HG03139 (cell line): ENCODE results near the gene HLA-DPB1.
"Not testable (repeated sequence)": the region's sequence is repeated elsewhere in the genome, so short reads cannot be mapped to it uniquely, and the experiment has no call there.

Experiments
- ATAC-seq: cut with Tn5 transposase; IDR thresholded peaks from one replicate; pipeline ENCODE4 v1.9.1; 2021; ENCODE audit not compliant: unreplicated experiment

HLA-DPB1 gene

DNA sequence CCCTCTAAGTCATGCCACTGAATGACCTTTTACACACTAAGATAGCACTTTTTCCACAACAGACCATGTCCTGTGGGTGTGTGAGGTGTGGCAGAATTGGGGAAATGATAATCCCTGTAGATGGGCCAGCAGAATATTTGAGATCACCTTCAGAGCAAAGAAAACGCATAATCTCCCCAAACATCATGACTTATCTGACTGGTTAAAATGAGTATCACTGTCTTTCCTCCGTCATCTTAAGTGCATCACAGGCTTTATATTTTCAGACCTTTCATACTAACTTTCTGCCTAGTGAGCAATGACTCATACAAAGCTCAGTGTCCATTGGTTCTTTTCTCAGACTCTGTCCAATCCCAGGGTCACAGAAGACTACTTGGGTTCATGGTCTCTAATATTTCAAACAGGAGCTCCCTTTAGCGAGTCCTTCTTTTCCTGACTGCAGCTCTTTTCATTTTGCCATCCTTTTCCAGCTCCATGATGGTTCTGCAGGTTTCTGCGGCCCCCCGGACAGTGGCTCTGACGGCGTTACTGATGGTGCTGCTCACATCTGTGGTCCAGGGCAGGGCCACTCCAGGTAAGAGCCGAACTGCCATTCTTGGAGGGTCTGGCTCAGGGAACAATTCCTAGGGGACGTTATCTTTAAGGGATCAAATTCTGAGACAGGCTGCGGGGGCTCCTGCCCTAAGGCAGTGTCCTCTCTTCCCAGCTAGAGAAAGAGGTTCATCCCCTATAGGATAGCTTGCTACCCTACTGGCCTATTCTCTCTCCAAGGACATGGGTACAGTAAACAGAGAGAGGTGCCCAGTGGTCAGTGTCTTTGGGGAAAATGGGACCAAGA, at the start of gene HLA-DPB1:
Gene HLA-DPB1, plus strand, starts transcription at position 423 of the 838 bp plus-strand sequence. Its CDS starts 52 bp downstream, at position 475.
- peak; percentile 63 for ATAC-seq

DNA sequence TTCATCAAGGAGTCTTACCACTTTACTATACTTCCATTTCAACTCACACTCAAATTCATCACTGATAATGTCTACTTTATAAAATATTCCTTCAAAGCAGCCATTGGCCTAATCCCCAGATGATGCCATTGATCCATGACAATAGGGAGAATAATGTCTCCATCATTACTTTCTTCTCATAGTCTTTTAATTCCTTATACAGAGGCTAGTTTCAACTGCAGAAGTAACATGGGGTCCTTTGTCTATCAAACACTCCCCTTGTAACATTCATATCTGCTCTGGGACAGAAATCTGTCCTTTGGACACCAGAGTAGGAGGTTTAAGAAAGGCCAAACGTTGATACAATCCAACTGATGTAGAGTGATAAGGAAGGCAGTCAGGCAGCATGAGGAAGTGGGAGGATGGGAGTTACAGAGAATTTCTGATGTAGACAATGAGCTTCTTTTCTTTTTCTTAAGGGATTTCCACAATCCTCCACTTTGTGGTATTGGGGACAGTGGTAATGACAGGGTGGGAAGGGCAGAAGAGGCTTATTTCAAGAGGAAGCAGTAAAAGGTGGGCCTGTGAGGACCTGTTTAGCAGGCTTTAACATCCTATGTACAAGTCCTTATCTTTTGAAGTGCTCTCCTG, 47.5 kb upstream of the HLA-DPB1 start:
- ATAC-seq: no peak

DNA sequence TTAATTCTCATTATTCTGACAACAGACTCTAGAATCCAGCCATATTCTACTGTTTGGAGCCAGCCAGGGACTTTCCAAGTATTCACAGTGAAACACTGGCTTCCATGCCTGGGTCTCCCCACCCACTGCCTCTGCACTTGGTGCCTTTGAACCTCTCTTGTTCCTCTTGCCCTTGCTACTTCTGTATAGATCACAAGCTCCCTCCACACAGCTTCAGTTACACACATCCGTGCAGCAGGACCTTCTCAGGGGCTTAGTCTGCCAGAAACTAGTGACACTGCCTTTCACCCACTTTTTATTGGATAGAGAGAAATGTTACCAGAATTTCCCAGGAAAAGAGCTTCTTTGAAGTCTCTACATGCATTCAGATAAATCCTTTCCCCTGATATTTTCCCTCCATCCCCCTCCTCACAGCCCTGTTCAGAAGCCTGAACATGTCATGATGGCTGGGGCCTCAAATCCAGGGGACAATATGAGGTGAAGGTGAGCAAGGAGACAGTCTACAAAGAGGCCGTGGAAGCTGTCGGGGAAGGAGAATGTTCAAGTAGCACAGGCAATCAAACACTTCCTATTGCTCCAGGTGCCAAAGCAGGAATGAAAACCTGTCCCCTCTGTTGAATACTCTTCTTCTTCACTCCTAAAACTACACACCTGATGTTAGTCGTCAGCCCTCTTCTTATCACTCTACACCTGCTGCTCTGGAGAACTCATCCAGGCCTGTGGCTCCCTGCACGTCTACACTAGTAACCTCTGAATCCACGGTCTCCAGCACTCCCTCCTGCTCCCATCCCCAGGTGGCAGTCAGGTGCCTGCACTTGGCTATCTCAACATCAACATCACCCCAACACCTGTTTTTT, 46.2 kb upstream of the HLA-DPB1 start:
- ATAC-seq: peak; percentile 52

DNA sequence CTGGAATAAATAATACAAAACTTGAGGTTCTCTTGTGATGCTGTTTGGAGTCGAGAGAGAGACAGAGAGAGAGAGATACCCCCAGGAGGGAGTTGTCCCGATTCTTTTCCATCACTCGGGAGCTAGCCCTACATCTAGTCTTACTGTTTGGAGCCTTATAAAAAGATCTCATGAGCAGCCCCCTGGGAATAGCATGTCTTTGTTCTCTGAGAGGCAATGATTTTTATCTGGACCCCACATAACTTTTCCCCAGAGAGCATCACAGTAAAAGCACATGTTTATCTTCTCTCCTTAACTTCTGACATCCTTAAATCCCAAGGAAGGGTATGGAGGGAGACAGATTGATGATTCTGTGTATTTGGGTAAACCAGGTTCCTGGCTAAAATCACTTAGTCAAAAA, 45.5 kb upstream of the HLA-DPB1 start:
- no peak for ATAC-seq

DNA sequence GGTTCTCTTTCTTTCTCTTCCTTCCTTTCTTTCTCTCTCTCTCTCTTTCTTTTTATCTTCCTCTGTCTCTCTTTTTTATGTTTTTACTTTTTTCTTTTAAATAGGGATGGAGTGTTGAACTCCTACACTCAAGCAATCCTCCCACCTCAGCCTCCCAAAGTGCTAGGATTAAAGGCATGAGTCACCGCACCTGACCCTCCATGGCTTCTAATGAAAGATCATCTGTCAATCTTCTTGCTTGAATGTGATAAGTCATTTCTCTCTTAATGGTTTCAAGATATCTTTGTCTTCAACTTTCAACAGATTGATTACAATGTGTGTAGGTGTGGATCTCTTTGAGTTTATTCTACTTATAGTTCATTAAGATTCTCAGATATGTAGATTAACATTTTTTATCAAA, 41.2 kb upstream of the HLA-DPB1 start:
- ATAC-seq: no peak

DNA sequence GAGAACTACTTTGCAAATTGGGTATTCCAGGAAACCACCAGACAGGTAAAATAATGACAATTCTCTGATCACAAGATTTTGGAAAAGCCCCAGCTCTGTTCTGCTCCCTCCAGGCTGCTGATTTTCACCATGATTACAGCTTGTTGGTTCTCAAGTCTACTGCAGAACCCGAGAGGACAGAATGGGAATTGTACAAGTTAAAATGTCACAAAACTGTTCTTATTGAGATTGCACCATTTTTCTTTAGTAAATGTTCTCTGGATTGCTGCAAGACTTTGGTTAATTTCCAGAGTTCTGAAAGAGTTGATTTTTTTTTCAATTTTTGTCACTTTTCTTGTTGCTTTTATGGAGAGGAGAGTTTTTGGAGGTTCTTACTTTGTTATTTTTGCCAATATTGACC, 39.3 kb upstream of the HLA-DPB1 start:
- ATAC-seq: no peak

DNA sequence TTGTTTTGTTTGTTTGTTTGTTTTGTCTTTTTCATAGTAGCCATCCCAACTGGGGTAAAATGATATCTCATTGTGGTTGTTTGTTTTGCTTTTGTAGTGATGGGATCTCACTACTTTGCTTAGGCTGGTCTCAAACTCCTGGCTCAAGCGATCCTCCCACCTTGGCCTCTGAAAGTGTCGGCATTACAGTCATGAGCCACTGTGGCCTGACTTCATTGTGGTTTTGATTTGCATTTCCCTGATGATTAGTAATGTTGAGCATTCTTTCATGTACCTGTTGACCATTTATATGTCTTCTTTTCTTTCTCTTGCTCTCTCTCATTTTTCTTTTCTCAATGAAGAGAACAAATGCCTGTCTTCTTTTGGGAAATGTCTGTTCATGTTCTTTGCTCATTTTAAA, 35.6 kb upstream of the HLA-DPB1 start:
- ATAC-seq: no peak

DNA sequence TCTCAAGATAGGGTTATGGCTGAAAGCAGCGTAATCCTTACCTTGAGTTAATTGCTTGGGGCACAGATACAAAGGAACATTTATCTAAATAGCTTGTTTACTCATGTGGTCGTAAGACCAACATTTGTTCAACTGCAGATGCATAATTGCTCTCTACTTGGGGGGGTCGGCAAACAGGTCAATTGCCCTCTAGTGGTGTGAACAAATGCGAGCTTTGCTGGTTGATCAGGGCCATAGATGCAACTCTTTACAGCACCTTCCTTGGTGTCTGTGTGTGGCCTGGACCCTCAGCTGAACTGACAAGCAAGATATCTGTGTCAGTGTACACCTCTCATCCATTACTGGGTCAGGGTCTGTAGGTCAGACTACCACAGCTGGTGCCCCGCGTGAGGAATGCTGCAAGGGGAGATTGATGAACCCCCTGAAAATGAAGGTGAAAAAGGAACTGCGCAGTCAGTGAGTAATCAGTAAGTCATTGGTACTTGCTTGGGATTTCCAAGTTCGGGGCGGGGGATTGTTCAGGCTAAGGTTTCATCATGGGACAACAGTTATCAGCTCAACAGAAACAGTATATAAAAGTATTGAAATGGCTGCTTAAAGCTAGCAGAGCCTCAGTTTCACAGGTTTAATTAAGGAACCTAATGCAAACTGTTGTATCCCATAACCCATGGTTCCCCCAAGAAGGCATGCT, 26.3 kb upstream of the HLA-DPB1 start:
- ATAC-seq: no peak

DNA sequence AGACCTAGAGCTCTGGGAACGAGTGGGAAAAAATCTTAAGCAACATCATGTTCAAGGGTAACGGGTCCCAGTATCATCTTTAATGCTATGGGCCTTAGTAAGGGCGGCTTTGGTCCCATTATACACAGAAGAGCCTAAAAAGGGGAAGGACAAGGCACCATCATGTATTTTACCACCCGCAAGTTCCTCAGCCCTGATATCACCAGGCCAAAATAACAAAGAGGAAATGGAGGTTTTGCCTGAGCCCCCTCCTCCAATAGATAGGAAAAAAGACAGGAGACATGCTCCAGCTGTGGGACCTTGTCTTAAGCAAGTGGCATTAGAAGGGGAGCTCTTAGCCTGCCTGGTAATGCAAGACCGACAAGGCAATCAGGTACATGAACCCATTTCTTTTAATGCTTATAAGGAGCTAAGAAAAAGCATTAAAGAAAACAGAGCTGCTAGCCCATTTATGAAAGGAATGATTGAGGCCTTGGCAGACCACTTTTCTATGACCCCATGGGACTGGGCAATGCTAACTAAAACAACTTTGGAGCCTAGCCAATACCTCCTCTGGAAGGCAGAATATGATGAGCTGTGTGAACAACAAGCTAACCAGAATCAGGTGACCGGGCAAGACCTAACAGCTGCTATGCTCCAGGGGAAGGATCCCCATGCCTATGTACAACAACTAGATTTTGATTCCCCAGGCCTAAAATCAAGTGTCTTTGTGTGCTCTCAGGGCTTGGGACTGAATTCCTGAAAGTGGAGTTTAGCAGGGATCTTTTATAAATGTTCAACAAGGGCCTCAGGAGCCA, 25.6 kb upstream of the HLA-DPB1 start:
- ATAC-seq: no peak

DNA sequence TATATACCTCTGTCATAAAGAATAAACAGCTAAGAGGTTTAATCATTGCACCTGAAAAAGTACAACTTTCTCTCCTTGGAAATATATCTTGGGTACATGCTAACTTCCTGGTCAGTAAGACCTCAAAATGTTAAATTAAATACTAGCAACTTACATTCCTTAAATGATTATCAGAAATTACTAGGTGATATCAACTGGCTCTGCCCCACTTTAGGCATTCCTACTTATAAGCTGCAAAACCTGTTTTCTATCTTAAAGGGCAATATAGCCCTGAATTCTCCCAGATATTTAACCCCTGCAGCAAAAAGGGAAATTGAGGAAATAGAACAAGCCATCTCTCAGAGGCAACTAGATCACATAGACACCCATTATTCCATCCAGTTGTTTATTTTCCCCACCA, 23.2 kb upstream of the HLA-DPB1 start:
- no peak for ATAC-seq

DNA sequence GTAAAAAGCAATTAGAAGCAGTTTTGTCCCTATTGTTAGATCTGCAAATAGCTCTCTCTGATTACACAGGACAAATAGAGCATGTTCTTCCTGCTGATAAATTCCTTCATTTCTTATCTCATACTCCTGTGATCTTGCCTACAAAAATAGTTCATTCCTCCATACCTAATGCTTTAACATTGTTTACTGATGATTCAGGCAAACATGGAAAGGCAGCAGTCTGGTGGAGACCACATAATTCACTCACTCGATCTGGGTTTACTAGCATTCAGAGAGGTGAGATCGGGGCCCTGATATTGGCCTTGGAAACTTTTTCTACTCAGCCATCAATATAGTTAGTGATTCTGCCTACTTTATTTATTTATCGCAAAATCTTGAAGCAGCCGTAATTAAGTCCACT, 22.6 kb upstream of the HLA-DPB1 start:
- ATAC-seq: no peak

DNA sequence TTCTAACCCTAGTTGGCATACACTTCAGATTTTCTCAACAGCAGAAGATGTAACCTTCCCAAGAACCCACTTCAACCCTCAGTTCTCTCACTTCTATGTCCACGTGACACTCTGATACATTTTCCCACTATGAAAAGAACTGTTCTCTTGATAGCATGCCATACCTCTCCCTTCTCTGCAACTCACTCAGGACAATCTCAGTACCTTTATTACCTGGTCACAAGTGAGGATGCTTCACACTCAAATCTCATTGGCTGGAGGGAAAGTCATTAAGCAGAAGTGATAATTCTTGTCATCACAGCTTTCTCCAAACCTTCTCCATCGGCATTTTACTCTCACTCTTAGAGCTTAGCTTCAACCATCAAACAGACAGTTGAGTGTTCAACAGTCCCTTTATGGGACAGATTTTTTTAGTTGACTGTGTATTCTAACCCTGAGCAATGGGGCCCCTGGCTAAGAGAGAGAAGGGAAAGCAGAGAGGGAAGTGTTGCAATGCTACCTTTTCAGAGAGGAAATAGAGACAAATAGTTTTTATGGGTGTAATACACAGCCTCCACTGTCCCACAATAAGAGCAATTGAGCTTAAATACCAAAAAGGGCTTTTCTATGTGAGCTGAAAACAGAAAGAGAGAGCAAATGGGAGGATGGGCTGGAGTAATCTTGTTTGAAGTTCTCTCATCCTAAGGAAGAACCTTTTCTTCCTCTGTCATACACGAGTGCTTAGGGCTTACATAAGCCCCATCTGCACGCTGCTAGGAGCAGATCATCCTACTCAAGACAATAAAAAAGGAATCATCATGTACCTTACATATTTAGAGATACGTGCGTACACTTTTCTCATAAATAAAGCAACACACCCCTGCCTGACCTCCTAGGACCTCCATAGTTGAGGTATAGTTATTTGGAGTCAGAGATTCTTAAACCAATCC, 18.3 kb upstream of the HLA-DPB1 start:
- no peak for ATAC-seq

DNA sequence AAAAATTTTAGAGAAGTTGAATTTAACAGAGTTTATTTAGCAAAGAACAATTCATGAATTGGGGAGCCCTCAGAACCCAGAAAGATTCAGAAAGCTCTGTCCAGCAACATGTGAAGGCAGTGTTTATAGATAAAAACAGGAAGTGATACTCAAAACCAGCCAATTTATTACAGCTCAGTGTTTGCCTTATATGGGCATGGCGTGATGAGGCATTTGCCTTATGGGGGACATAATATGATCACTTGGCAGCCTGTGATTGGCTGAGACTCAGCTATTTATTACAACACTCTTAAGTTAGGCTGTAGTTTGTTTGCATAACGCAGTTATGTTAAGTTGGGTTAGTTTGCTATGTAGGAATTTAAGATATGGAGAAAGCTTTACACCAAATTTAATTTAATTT, 13.8 kb upstream of the HLA-DPB1 start:
- ATAC-seq: no peak

DNA sequence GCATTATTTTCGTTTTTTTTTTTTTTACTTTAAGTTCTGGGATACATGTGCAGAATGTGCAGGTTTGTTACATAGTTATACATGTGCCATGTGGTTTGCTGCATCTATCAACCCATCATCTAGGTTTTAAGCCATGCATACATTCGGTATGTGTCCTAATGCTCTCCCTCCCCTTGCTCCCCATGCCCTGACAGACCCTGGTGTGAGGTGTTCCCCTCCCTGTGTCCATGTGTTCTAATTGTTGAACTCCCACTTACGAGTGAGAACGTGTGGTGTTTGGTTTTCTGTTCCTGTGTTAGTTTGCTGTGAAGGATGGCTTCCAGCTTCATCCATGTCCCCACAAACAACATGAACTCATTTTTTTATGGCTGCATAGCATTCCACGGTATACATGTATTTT, 12.4 kb upstream of the HLA-DPB1 start:
- not testable (repeated sequence) for ATAC-seq

DNA sequence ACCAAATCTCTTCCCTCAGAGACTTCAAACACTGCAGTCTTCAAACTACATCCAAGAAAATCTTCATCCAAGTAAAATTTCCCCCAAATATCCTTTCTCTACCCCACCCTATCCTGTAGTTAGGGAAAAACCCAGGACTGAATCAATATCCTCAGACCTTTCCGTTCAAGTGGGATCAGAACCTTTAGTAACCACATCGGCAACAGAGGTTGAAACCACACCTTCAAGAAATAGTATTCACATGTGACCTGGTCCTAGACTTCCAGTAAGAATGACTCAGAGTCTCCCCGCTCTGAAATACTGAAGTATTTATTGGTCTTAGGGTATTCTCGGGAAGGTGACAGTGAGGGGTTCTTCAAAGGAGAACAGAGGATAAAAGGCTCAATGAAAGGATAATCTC, 11.1 kb upstream of the HLA-DPB1 start:
- ATAC-seq: no peak

DNA sequence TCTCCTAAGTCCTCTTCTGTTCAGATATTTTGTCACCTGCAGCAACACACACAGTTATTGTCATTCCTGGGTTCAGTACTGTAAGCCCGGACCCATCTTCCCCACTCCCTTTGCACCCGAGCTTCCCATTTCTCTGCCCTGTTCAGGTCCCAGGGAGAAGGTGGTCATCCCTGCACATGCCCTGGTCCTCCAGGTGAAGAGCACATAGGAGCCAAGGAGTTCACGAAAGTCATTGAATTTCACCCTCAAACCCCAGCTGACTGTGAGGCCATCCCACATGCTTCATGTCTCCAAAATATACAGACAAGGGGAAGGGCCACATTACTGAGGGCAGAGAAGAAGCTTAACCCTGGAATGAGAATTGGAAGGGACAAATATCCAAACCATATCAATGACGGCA, 10.5 kb upstream of the HLA-DPB1 start:
- no peak for ATAC-seq

DNA sequence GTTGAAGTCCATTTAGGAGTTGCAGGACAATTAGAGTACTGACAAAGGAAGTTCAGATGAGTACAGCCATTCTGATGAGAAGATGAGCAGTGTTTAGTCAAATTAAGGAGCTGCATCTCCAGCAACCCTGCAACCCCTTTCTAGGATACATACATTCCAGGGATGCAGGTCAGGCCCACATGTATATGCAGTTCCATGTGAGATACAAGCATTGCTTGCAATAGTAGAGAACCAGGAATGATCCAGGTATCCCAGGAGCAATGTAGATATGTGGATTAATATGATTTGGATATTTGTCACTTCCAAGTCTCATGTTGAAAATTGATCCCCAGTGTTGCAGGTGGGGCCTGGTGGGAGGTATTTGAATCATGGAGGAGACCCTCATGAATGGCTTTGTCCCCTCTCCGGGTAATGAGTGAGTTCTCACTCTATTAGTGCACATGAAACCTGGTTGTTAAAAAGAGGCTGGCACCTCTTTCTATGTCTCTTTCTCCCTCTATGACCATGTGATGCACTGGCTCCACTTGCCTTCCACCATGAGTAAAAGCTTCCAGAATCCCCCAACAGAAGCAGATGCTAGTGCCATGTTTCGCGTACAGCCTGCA, 8.8 kb upstream of the HLA-DPB1 start:
- no peak for ATAC-seq

DNA sequence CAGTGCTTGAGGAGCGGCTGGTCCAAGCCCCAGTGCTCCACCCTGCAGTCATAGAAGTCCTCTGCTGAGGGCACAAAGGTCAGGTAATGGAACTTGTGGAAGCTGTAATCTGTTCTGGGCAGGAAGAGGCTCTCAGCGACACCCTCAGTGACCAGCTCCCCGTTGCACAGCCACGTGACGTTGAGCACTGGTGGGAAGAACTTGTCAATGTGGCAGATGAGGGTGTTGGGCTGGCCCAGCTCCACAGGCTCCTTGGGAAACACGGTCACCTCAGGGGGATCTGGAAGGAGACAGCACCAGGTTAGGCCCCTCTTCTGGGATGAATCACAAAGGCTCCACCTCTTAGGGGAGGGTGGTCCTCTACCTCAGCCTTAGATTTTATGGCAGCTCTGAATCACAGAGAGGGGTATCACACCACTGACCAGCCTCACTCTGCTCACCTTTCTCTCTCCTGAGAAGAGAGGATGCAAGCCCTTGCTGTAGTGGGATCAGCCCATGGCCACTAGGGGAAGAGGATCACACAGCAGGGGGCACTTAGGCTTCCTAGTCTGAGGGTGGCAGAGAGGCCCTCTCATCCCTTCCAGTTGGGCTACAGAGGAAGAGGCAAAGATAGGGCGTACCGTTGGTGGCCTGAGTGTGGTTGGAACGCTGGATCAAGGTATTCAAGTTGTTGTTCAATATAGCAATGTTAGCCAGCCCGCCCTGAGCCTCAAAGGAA, 6.6 kb upstream of the HLA-DPB1 start:
- no peak for ATAC-seq
